Measurements from ENCODE around the gene FXR2. TPM values are rescaled to one million over a fixed set of nuclear protein-coding genes. Genes with fewer than 3 reads are reported as not detected.

FXR2 gene
- total and polyA plus RNA-seq, 9 of the 15 experiments (the other 6 are each of a cell fraction or from before 2014, with no cell fraction given) = 2.0 to 49.3 (median 24.5) TPM

- no peak for TF ChIP-seq ZBTB40 (IDR thresholded peaks at IDR 0.05)
- TF ChIP-seq ZBTB40 (CRISPR knock-in tag; IDR thresholded peaks at IDR 0.05) = no peak
- no peak for TF ChIP-seq ZNF217 (CRISPR knock-in tag; IDR thresholded peaks at IDR 0.05)
- TF ChIP-seq SRF (CRISPR knock-in tag; IDR thresholded peaks at IDR 0.05) = no peak
- TF ChIP-seq DEAF1 (CRISPR knock-in tag; IDR thresholded peaks at IDR 0.05) = no peak
- no peak for TF ChIP-seq MEIS2 (IDR thresholded peaks at IDR 0.05; ENCODE audit: partially characterized antibody)
- TF ChIP-seq HLTF (IDR thresholded peaks at IDR 0.05) = no peak
- no peak for TF ChIP-seq ZNF24 (IDR thresholded peaks at IDR 0.05)
- TF ChIP-seq RBM15 (IDR thresholded peaks at IDR 0.05; ENCODE audit: insufficient read depth, low read length) = no peak
- no peak for TF ChIP-seq ZNF408 (CRISPR knock-in tag; IDR thresholded peaks at IDR 0.05; ENCODE audit: low read depth)
- no peak for TF ChIP-seq EWSR1 (IDR thresholded peaks at IDR 0.05; ENCODE audit: borderline replicate concordance, low read depth, partially characterized antibody)
- no peak for TF ChIP-seq NFXL1 (CRISPR knock-in tag; IDR thresholded peaks at IDR 0.05)
- TF ChIP-seq STAT5A (IDR thresholded peaks at IDR 0.05; ENCODE audit: borderline replicate concordance, low read length) = no peak
- TF ChIP-seq RFX7 (CRISPR knock-in tag; IDR thresholded peaks at IDR 0.05) = no peak
- TF ChIP-seq CBX2 (IDR thresholded peaks at IDR 0.05; ENCODE audit: insufficient read depth, low read length, poor library complexity, severe bottlenecking) = no peak
- TF ChIP-seq ESRRA (IDR thresholded peaks at IDR 0.05; ENCODE audit: borderline replicate concordance, low read depth) = no peak
- TF ChIP-seq ZNF780A (CRISPR knock-in tag; IDR thresholded peaks at IDR 0.05) = no peak
- TF ChIP-seq ZBTB33 (CRISPR knock-in tag; IDR thresholded peaks at IDR 0.05) = no peak
Measured at GRCh38 chr17:7572338-7572587, 42.4 kb downstream of the FXR2 start (continued).

All from K562 (cell line).